Measurements from ENCODE around the gene CD302. TPM values are rescaled to one million over a fixed set of nuclear protein-coding genes. Genes with fewer than 3 reads are reported as not detected.
"Not testable (repeated sequence)": the region's sequence is repeated elsewhere in the genome, so short reads cannot be mapped to it uniquely, and the experiment has no call there.

Gene CD302
- total RNA-seq, 2 experiments from 2014 or later, result 0.42 to 0.73 TPM

- CTCF ChIA-PET, result no interaction called here
- peaks cover 64% of the 10 kb centered on the region for H3K36me3 Mint-ChIP-seq (ENCODE audit: low read depth)
These were observed 62.0 kb downstream of the CD302 start for GRCh38 chr2:159736048-159736447.

DNA sequence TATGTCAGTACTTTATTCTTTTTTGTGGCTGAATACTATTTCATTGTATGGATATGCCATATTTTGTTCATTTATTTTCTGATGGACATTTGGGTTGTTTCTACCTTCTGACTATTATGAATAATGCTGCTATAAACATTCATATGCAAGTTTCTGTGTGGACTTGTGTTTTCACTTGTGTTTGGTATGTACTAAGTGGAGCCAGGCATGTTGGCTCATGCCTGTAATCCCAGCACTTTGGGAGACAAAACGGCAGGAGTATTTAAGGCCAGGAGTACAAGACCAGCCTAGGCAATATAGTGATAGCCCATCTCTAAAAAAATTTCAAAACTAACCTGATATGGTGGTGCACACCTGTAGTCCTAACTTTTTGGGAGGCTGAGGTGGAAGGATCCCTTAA, 62.4 kb downstream of the CD302 start:
- Mint-ChIP-seq H3K27me3 (no peaks in the 10 kb centered on the region), H3K27ac (no peak overlapping the region), H3K36me3 (ENCODE audit: low read depth) (peaks cover 68% of the 10 kb centered on the region), H3K4me3 (no peak overlapping the region), H3K9me3 (no peaks in the 10 kb centered on the region), H3K4me1 (peaks cover 17% of the 10 kb centered on the region)
- DNase-seq, result no peak
- CTCF ChIA-PET, result no interaction called here
- POLR2A ChIA-PET, result no interaction called here

More at GRCh38 chr2:159736048-159736447, 62.0 kb downstream of the CD302 start:
- no peak overlapping the region for H3K4me3 Mint-ChIP-seq
- H3K27me3 Mint-ChIP-seq, result no peaks in the 10 kb centered on the region
- H3K4me1 Mint-ChIP-seq, result peaks cover 17% of the 10 kb centered on the region
- no peaks in the 10 kb centered on the region for H3K9me3 Mint-ChIP-seq
- POLR2A ChIA-PET, result no interaction called here
- DNase-seq, result no peak
- no peak overlapping the region for H3K27ac Mint-ChIP-seq

DNA sequence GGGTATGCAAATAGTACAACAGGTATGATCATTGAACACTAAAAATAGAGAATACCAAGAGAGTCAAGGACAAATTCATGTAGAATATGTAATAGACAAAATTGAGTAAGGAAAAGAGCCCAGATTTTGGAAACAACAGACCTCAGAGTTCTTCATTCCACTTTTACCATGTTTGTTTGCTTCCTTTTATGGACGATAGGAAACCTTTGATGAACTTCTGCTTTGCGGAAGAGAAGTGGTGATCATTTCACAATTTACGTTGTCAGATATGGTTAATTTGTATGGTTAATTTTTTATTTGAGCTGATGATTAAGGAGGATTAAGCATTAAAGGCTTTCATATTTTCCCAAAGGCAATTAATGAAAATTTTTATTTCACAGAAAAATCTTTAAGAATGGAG, 69.4 kb downstream of the CD302 start:
- DNase-seq, result no peak
- CTCF ChIA-PET, result no interaction called here
- POLR2A ChIA-PET, result no interaction called here
- peaks cover 64% of the 10 kb centered on the region for H3K36me3 Mint-ChIP-seq (ENCODE audit: low read depth)
- H3K4me3 Mint-ChIP-seq, result no peak overlapping the region
- peaks cover 16% of the 10 kb centered on the region for H3K9me3 Mint-ChIP-seq
- peaks cover 37% of the 10 kb centered on the region for H3K4me1 Mint-ChIP-seq
- H3K27me3 Mint-ChIP-seq, result no peaks in the 10 kb centered on the region
- no peak overlapping the region for H3K27ac Mint-ChIP-seq

- H3K4me1 Mint-ChIP-seq, result peaks cover 50% of the 10 kb centered on the region
- H3K27ac Mint-ChIP-seq, result no peak overlapping the region
- peaks cover 18% of the 10 kb centered on the region for H3K9me3 Mint-ChIP-seq
- ChIA-PET CTCF (no interaction called here), POLR2A (no interaction called here)
- DNase-seq, result no peak
- peaks cover 70% of the 10 kb centered on the region for H3K36me3 Mint-ChIP-seq (ENCODE audit: low read depth)
- H3K27me3 Mint-ChIP-seq, result no peaks in the 10 kb centered on the region
- no peak overlapping the region for H3K4me3 Mint-ChIP-seq
These were observed 72.3 kb downstream of the CD302 start for GRCh38 chr2:159725713-159726112.

- H3K9me3 Mint-ChIP-seq, result peaks cover 18% of the 10 kb centered on the region
- POLR2A ChIA-PET, DNase-seq, H3K4me3 Mint-ChIP-seq, H3K27ac Mint-ChIP-seq, CTCF ChIA-PET, H3K27me3 Mint-ChIP-seq: not testable (repeated sequence)
- H3K36me3 Mint-ChIP-seq (ENCODE audit: low read depth), result peaks cover 72% of the 10 kb centered on the region
- H3K4me1 Mint-ChIP-seq, result peaks cover 56% of the 10 kb centered on the region
These were observed 73.0 kb downstream of the CD302 start for GRCh38 chr2:159724795-159725572.

GRCh38 chr2:159722580-159722979, 75.4 kb downstream of the CD302 start:
- H3K27ac Mint-ChIP-seq, result no peak overlapping the region
- DNase-seq, result no peak
- peaks cover 76% of the 10 kb centered on the region for H3K36me3 Mint-ChIP-seq (ENCODE audit: low read depth)
- ChIA-PET CTCF (interaction anchor here (0.7 to 1.3 kb wide), 2 partner anchors 10 to 11 kb away, joined by 3 read pairs; no protein-coding TSS in a partner anchor), POLR2A (no interaction called here)
- H3K27me3 Mint-ChIP-seq, result no peaks in the 10 kb centered on the region
- peaks cover 56% of the 10 kb centered on the region for H3K4me1 Mint-ChIP-seq
- no peak overlapping the region for H3K4me3 Mint-ChIP-seq
- peaks cover 21% of the 10 kb centered on the region for H3K9me3 Mint-ChIP-seq

DNA sequence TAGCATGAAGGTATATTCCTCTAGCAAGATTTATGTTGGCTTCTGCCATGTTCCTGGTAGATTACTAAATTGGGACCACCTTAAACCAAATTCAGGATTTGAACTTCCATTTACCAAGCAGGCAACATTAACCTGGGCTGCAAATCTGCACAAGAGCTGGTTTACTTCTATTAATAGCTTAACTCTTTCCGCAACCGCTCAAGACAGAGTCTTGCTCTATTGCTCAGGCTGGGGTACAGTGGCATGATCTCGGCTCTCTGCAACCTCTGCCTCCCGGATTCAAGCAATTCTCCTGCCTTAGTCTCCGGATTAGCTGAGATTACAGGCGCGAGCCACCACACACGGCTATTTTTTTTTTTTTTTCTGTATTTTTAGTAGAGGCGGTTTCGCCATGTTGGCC, 77.3 kb downstream of the CD302 start:
- POLR2A ChIA-PET, result interaction anchor here (1.4 kb wide), 1 partner anchor 9 kb away, joined by 4 read pairs; no protein-coding TSS in a partner anchor
- peaks cover 82% of the 10 kb centered on the region for H3K36me3 Mint-ChIP-seq (ENCODE audit: low read depth)
- no peaks in the 10 kb centered on the region for H3K27me3 Mint-ChIP-seq
- H3K9me3 Mint-ChIP-seq, result peaks cover 20% of the 10 kb centered on the region
- no peak for DNase-seq
- H3K4me3 Mint-ChIP-seq, result no peak overlapping the region
- CTCF ChIA-PET, result no interaction called here
- H3K4me1 Mint-ChIP-seq, result peaks cover 66% of the 10 kb centered on the region
- no peak overlapping the region for H3K27ac Mint-ChIP-seq

Other genes with a start within 250 kb of the CD302 start
- gene BAZ2B, start 181.7 kb downstream of the CD302 start, total RNA-seq, result 10 to 100 TPM; 11.3 to 13.0 TPM
- 10 to 100 TPM; 75.7 to 96.3 TPM for gene MARCHF7, start 85.7 kb downstream of the CD302 start, total RNA-seq
- gene LY75, start 106.5 kb upstream of the CD302 start, total RNA-seq, result 10 to 100 TPM; 32.3 to 33.3 TPM

Data from activated CD4-positive, alpha-beta T cell treated with anti-CD3 and anti-CD28 coated beads, Interleukin-2, amount 10 ng/mL, durations not matched to agents 7 days and 5 days (primary cell).